GM18873 (cell line): ENCODE results near the gene C2orf78.
"Not testable (repeated sequence)": the region's sequence is repeated elsewhere in the genome, so short reads cannot be mapped to it uniquely, and the experiment has no call there.

Experiments used
- ATAC-seq: cut with Tn5 transposase; IDR thresholded peaks from one replicate; pipeline ENCODE4 v1.9.1; 2021; ENCODE audit warnings: mild to moderate bottlenecking, moderate library complexity, moderate number of reproducible peaks; ENCODE audit not compliant: unreplicated experiment, low FRiP score

C2orf78 gene, protein sequence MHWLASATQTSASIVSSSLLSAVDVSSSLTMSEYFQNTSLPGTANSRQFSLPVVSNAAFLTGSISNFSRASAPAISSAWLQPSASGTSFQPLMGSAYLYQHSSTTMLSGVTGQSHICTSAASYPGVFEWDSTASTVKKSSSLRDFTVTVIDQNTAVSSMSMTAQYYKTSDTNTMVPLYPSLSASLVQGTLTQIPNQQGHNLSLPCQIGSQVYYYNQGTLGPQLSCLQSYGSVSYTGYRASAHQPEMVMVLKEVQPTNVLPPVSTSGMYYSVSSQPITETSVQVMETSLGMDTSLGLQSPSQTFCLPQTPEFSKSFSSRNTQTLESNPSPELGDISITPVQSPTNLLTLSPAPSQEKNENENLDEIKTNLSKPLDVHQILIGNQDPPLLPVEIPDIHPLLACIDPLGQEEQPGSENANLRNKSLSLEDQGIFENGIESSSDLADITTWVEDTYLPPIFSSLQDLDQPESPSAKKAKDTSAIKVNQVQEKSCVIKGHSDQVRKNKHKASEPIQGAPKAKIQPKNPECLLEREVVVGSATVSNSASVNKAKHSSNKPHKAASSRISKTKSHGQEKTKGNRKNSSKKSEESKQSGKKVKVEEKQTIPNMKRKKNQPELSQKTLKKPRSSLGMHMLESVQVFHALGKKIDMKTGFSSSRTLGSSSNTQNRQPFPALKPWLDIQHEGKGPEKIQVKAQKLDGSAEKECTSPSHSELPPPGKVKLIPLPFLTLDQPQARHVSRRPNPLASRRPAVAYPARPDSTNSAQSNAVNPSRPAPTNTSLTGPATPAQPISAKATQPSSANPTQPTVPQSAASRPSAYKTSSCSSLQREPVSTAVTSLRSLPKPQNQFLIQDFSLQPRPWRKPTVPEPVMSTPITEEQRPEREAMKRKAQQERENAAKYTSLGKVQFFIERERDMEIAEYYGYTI

DNA sequence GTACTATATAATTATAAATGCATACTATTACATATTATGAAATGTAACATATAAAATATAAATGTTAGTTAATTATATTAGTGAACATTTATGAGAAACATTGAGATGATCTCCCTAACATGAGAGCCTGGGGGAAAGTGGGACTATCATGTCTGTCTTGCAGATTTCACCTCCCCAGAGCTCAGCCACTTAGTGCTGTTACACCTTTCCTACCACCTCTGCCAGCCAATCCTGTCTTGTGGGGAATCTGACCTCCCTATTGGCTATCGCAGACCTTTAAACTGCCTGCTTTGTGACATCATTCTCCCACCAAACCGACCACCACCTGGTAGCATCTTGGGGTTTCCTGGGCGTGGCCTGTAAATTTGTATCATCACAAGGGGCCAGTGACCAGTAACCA is at the start of gene C2orf78:
Gene C2orf78 (plus strand): TSS at position 301 of the 400 bp plus-strand sequence. CDS start 127 bp downstream, outside the sequence.
- ATAC-seq = not testable (repeated sequence)

DNA sequence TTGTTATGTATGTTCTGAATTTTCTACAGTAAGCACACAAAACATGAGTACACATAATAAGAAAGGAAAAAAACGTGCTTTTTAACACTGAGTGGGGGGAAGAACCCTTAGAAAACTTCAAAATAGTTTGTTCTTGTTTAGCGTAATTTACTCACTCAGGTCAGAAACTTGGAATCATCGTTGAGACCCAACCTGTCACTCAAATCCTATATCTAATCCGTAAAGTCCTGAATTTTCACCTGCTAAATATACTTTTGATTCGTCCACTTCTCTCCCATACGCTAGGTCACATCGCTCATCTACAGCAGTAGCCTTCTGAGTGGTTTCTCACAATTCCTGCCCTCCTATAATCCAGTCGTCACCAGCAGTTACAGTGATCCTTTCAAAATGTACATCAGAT is 47.6 kb upstream of the C2orf78 start:
- peak; percentile 8 for ATAC-seq

DNA sequence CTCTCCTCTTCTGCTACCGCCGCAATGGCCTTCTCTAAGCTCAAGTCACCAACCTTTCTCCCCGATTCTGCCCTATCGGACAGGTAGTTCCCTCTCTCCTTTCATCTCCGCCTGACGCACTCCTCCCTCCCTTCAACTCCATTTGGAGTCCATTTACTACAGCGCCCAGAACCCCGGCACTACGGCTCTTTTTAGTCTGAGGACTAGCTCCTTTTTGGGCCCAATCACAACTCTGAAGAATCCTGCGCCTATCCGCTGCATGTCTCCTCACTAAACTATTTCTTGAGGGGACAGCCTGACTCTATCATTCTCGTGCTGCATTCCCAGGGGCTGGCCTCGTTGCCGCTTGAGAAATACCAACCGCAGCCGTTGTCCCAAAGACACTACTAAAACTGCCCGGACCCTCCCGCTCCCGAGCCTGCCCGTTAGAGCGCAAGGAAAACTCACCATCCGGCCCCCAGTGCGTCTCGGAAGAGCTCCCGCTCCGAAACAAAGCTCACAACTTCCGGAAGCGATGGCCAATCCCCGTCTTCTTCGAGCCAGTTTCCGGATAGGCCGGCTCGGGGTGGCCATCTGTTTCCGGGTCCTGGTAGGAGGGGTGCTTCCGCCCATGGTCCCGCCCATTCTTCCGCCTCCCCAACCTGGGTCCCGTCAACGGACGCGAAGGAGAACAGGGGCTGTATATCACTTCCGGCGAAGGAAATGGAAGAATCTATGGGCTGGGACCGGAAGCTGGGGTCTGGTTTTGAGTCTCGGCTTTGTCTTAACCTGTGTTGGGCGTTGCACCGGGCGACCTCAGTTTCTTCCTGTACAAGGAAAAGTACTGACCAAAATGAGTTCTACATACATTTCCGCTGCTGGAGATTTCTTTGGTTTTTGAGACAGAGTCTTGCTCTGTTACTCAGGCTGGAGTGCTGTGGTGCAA is 46.9 kb upstream of the C2orf78 start, which contains the start of gene TPRKB:
Gene TPRKB (minus strand): TSS at position 491 of the 925 bp plus-strand sequence. CDS start 2,776 bp downstream, outside the sequence.
- ATAC-seq = peak; percentile 81

DNA sequence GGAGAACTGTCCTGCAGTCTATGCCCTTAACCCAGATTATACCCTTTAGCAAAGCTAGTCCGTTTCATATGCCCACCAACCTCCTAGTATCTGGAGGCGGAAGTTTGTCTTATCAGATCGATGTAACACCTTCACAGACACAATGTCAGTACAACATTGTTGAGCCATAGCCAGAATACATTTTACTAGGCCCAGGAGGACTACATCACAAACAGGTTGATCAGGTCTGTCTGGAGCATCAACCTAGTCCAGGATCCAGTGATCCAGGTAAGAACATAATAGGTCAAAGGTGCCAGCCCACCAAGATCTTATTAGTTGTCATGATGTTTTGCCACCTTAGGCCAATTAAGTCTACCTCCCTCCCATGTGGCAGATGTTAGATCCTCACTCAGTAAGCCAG is 44.9 kb upstream of the C2orf78 start:
- no peak for ATAC-seq

DNA sequence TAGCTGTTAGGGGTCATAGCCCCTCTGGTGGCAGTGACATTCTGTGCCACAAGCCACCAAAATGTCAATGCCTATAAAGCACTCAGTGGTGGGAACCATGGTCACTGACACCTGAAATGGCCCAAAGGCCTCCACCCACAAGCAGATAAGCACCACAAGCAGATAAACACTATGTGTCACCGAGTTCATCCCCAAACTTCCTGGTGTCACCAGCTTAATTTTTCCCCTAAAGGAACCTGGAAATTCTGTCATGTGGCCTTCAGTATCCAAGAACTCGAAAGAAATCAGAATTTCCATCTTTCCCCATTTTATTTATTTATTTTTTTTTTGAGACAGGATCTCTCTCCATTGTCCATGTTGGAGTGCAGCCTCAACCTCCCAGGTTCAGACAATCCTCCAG is 43.2 kb upstream of the C2orf78 start:
- no peak for ATAC-seq

DNA sequence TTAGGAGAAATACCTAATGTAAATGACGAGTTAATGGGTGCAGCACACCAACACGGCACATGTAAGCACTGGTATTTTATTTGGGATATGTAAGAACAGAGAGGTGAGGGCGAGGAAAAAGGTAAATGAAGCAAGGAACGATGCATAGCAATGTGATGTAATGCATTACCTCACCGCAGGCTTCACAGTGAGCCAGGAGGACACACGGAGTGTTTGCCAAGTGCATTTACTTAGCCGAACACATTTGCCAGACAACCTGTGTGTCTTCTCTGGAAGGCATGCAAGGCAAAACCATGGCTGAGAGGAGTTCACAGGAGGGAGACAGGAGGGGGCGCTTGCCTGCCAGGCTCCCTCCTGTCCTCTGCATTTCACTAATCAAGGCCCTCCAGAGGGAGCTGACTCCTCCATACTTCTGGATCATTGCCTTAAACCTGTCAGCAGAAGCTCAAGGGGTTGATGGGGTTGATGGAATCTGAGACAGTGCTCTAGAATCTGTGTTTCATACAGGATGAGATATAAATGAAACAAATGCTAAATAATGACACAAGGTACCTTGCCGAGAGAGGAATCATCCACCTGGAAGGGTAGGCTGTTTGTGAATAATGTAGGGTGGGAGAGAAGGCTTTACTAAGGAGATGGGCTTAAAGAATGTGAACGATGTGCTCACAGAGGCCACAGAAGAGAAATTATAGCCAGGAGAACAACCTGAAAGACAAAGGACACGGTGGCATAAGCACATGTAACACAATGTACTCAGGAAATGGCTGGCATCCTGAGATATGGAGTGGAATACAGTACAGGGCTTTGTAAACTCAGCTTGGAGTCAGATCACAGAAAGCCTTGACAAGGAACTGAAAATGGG is 37.7 kb upstream of the C2orf78 start:
- no peak for ATAC-seq

DNA sequence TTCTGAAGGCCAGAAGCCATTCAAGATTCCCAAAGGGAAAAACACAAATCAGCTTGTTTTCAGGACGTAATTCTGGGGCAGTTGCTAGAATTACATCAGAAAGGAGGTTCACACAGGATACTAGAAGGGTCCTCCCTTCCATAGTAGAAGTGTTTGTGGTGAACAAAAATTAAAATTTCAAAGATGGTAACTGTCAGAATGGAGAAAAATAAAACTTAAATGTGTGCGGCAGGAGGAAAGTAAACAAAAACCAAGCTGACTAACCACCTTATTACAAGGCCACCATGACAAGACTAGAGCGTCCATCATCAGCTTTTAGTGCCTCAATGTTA is 37.1 kb upstream of the C2orf78 start:
- ATAC-seq = no peak

DNA sequence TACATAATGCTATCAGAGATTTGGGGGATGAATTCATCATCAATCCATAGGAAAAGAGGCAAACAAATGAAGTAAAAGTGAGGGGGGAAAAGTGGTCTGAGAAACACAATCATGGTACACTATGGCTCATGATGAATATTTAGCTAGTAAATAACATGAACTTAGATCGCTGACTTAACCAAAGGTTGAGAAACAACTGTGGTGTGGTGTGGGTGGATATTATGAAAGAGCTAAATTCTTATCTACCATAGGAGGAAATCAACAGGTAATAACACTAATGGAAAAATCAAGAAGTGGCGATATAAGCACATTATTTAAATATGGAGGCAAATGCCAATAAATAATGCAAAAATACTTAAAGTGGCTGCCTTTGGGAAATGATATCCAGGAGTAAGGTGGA is 34.7 kb upstream of the C2orf78 start:
- no peak for ATAC-seq

DNA sequence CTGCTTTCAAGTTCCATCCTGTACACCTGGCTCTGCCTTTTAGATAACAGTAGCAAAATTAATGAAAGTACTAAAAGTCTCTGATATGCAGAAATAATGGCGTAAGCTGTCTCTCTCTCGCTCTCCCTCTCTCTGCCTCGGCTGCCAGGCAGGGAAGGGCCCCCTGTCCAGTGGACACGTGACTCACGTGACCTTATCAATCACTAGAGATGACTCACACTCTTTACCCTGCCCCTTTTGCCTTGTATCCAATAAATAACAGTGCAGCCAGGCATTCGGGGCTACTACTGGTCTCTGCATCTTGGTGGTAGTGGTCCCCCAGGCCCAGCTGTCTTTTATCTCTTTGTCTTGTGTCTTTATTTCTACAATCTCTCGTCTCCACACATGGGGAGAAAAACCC is 29.7 kb upstream of the C2orf78 start:
- not testable (repeated sequence) for ATAC-seq

DNA sequence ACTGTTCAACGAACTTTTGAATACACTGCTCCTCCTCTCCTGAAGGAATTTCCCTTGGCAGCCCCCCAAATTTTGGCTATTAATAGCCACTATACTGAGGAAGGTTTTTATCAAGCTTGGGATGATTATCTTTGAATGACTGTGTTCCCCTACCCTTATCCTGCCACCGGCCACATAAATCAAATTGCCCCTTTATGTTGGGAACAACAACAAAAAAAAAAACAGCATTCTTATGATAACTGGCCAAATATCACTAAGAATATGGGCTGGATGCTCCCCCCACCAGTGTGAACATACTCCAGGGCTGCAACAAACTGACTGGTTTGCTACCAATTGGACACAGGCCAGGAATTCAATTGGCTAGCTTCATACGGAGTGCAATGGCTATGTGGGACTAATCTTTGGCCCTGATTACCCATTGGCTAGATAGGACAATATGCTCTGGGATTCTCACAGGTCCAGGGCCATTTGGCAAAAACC is 24.7 kb upstream of the C2orf78 start:
- no peak for ATAC-seq

DNA sequence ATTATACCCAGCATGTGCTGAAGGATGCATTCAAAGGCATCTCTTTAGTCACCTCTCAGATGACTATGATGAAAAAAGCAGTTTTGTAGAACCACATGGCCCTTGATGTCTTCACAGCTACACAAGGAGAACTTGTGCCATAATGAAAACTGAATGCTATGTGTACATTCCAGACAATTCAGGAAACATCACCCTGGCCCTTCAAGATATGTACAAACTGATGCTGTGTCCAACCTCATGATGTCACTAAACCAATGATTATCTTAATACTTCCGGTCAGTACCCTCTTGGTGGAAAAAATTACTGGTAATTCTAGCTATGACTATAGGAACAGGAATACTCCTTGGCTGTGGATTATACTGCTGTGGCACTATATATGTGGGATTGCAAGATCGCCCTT is 24.1 kb upstream of the C2orf78 start:
- no peak for ATAC-seq

DNA sequence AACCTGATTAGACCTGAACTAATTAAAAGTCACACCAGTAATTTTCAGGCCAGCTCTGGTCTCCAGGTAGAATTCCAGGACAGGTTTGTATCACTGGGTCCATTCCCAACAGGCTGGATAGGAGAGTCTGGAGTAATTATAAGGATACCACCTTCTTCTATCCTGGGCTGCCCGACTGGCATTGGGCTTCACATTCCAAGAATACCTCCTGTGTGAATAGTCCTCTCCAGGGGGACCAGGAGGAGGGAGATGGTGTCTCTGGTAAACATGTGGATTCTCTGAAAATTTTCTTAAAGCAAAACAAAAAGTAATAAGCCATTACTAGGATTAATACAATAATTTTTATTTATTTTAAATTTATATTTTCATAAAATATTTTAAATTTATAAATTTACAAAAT is 21.4 kb upstream of the C2orf78 start:
- ATAC-seq = no peak

DNA sequence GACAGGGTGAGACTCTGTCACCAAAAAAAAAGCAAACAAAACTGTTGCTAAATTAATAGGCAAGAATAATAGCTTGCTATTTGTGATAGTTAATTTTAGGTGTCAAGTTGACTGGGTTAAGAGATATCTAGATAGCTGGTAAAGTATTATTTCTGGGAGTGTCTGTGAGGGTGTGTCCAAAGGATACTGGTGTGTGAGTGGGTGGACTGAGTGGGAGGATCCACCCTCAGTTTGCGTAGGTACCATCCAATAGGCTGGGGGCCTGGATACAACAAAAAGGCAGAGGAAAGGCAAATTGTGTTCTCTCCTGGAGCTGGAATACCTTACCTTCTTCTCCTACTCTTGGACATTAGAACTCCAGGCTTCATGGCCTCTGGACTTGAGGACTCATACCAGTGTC is 19.0 kb upstream of the C2orf78 start:
- ATAC-seq = no peak

DNA sequence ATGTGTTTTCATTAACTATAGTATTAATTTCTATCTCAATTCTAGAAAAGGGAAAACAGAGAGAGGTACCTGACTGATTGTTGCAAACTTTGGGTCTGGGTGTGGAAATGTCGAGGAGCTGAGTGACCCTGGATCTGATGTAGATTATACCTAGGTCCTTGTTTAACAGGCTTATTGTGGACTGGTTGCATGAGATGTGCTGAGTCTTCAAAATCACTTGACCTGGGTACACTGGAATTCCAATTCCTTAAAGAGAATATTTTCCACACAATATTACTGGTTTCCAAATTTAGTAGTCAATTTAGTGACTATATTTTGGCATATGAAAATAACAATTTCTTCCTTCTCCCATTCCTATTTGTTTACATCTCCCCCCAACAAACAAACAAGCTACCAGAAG is 17.6 kb upstream of the C2orf78 start:
- no peak for ATAC-seq

DNA sequence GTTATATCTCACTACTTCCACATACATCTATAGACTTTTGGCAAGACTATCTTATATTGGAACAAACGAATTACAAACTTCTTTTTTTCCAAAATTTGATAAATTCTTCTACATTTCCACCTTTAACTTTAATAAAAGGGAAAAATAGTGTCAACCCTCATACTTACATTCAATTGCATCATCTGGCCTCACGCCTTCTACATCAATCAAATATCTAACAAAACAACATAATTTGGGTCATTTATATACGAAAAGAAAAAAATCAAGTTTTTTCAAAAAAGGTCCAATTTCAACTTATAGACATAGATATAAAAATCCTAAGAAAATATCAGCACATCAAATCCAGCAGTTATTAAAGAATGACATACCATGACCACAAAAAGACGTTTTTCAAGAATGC is 17.0 kb upstream of the C2orf78 start:
- ATAC-seq = no peak

DNA sequence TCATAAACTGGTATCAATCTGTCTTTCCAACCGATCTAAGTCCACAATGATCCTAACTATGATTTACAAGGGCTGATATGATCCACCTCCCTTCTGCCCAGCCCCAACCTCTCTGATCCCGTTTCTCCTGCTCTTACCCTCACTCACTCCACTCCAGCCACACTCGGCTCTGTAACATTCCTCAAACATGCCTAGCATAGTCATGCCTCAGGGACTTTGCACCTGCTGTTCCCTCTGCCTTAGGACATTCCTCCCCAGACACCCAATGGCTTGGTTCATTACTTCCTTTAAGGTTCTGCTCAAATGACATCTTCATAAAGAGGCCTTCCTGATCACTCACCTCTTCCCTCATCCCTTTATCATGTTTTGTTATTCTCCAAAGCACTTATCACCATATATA is 13.3 kb upstream of the C2orf78 start:
- ATAC-seq = no peak

DNA sequence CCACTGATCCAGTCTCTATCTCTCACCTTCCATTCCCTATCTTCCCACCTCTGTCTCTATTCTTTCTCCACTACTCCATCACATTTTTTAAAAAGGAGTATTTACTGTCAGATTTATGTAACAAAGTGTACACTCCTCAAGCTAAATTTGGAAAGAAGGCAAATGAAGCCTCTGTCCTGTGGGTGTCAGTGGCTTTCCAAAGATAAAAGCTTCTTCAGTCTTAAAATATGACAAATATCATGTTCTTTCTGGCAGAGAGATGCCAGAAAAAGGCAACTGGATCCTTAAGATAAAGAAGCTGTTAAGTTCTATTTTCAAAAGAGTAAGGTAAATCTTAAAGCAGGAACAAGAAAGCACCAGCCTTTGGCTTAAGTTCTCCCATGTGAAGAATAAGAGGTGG is 11.2 kb upstream of the C2orf78 start:
- ATAC-seq = no peak

DNA sequence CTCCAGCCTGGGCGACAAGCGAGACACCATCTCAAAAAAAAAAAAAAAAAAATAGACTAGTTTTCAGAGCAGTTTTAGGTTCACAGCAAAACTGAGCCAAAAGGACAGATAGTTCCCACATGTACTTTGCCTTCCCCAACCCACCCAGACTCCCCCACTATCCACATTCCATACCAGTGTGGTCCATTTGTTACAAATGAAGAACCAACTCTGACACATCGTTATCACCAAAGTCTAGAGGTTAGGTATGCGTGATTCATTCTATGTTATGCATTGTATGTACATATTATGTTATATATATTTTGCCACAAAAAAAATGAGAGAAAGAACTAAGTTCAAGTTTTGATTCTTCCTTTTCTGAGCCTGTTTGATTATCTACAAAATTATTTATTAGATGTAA is 7.6 kb upstream of the C2orf78 start:
- ATAC-seq = no peak

DNA sequence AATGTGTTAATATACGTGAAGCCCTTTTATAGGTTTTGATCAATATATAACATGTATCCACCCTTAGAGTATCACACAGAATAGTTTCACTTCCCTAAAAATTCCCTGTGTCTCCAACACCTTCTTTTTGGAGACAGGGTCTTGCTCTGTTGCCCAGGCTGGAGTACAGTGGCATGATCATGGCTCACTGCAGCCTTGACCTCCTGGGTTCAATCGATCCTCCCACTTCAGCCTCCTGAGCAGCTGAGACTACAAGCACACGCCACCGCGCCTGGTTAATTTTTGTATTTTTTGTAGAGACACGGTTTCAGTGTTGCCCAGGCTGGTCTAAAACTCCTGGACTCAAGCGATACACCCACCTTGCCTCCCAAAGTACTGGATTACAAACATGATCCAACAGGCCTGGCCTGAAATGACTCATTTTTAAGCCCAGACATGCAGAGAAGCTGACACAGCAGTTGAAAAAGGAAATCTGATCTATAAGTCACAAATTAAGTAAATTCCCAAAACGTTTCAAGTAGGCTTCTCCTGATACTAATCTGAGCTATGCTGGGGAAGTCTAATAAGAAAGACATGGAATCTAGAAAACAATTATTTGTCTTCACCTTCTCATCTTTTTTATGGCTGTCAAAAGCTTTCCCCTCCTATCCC is 7.0 kb upstream of the C2orf78 start:
- ATAC-seq = no peak
